Omental fat pad (tissue), 4 donors: Measurements from ENCODE around the gene ZXDB. TPM values are rescaled to one million over a fixed set of nuclear protein-coding genes. Genes with fewer than 3 reads are reported as not detected.
"Not testable (repeated sequence)": the region's sequence is repeated elsewhere in the genome, so short reads cannot be mapped to it uniquely, and the experiment has no call there.

ENCODE experiments used
- ATAC-seq: fragments of 150-250 bp; one replicate; pipeline ENCODE4 v1.9.1; 2016; ENCODE audit warnings: mild to moderate bottlenecking, moderate library complexity; ENCODE audit not compliant: low FRiP score
- DNase-seq: peaks from one replicate; pipeline ENCODE4 v3.0.0-alpha.2; 2019; ENCODE audit warnings: low spot score
- CTCF ChIP-seq, 3 donors: fragments of 450-650 bp; IDR thresholded peaks; one replicate each; pipeline ENCODE4 v1.5.1; 2016 to 2017; ENCODE audit warnings: antibody characterized with exemption in 3 of 3, mild to moderate bottlenecking in 3 of 3, moderate library complexity in 2 of 3
- total RNA-seq, 4 donors: library from RNA; depleted of rRNA; stranded (reverse); fragments of >200 nt; gene quantifications; one replicate each; pipeline ENCODE4 v1.1.0, GENCODE V29; 2016

ZXDB gene
- total RNA-seq = 10 to 100 TPM in 3 of 4 donors, 1 to 10 TPM in 1; 9.9 to 23.1 (median 12.6) TPM

DNA sequence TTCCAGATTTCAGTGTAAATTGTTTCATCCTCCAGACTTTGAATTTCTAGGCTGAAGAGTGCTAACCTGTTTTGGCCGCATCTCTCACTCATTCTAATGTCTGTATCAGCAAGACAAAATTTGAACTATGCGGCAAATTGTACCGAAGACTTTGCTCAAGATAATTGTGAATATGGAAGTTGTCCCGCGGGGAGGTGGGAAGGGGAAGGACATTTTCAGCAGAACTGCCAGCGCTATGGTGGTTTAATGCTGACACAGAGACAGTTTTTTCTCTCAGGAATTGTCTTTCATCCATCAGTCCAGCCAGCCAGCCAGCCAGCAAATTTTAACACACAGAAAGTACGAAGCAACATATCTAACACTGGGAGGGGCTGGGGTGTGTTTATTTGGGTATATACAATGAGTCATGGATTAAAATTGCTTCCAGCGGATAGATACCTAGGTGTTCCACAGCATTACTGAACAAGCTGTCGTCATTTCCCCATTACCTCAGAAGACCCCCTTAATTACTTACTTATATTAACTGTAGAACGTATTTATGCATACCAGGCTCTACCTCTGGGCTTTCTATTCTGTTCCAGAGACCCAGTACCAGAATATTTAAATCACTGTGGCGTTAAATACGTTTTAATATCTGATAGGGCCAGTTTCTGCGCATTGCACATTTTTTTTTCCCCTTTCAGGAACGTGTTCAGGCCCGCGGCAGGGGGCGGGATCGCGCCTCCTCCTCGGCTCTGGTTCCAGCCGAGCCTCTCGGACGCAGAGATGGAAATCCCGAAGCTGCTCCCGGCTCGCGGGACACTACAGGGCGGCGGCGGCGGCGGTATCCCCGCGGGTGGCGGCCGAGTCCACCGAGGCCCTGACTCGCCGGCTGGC lies at the start of gene ZXDB:
Gene ZXDB, plus strand, starts transcription at position 728 of the 876 bp plus-strand sequence. Its CDS starts 38 bp downstream, at position 766.
- peak; percentile 55 for ATAC-seq
- DNase-seq = not testable (repeated sequence)

GRCh38 chrX:57565198-57565597 lies 26.6 kb upstream of the ZXDB start:
- TF ChIP-seq CTCF (IDR thresholded peaks at IDR 0.05) = no peak
- ATAC-seq = no peak
- DNase-seq = no peak

DNA sequence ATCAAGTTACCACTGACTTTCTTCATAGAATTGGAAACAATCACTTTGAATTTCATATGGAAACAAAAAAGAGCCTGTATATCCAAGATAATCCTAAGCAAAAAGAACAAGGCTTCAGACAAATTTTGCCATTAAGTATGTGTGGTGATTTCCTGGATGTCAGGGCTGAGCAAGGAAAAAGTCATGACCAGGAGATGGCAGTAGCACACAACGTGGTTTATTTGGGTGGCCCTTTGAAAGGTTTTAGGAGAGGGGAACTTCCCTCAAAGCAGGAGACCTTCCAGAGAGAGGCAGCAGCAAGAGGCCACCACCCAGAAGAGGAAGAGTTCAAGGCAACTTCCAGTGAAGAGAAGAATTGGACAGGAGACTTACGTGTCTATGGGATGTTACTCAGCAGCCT lies 18.1 kb upstream of the ZXDB start:
- no peak for DNase-seq
- no peak for TF ChIP-seq CTCF (IDR thresholded peaks at IDR 0.05)
- ATAC-seq = no peak

GRCh38 chrX:57582948-57583347 lies 8.9 kb upstream of the ZXDB start:
- ATAC-seq, DNase-seq: not testable (repeated sequence)

GRCh38 chrX:57583477-57583876 lies 8.3 kb upstream of the ZXDB start:
- no peak for TF ChIP-seq CTCF (IDR thresholded peaks at IDR 0.05)
- DNase-seq = no peak
- no peak for ATAC-seq

DNA sequence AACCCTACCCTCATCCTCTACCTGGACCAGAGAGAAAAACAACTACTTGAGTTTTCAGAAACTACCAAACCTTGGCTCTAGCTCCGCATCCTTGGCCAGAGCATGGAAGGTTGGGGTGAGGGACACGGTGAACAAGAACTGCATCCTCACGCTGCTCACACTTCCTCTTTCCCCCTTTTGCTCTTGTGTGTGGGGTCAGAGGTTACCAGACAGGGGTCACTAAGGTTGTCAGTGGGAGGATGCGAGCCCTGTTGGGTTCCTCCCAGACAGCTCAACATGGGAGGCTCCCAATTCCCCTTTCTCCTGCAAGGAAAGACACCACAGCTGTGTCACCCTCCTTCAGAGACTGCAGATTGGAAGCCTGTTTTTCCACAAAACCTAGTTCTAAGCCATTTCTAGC lies 5.5 kb upstream of the ZXDB start:
- no peak for DNase-seq
- no peak for TF ChIP-seq CTCF (IDR thresholded peaks at IDR 0.05)
- ATAC-seq = no peak

DNA sequence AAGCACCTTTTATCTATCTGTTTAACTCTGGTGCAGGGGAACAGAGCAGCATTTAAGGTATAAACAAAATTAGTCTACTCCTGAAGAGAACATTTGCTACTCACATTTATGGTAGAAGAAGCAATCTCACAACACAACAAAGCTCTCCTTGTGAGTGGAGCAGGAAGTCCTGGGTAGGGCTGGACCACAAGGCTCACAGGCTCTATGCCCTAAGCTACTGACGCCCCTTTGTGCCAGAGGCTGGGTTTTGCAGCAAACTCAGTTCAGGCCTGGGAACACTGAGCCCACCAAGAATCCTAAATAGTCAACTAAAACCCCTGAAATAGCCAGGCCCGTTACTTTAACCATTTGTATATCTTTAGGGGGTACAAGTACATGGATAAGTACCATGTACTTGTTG lies 4.7 kb upstream of the ZXDB start:
- no peak for TF ChIP-seq CTCF (IDR thresholded peaks at IDR 0.05)
- DNase-seq (no peak), ATAC-seq (no peak)

DNA sequence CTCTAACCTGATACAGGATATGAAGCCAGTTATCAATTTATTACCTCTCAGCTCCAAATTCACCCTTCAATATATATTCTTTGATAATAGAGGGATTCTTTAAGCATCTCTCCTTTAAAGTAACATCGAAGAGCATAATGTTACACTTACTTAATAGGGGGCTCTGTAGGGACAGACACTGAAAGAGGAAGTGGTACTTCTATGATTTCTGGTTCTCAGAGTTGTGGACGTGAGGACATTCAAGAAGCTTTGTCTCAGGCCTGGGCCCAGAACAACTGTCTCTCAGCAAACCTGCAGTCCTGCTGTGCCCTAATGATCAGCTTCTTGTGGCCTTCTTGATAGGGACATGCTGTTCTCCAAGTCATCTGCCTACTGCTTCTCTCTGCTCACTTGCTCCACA lies 4.2 kb upstream of the ZXDB start:
- ATAC-seq (no peak), DNase-seq (no peak)
- no peak for TF ChIP-seq CTCF (IDR thresholded peaks at IDR 0.05)

DNA sequence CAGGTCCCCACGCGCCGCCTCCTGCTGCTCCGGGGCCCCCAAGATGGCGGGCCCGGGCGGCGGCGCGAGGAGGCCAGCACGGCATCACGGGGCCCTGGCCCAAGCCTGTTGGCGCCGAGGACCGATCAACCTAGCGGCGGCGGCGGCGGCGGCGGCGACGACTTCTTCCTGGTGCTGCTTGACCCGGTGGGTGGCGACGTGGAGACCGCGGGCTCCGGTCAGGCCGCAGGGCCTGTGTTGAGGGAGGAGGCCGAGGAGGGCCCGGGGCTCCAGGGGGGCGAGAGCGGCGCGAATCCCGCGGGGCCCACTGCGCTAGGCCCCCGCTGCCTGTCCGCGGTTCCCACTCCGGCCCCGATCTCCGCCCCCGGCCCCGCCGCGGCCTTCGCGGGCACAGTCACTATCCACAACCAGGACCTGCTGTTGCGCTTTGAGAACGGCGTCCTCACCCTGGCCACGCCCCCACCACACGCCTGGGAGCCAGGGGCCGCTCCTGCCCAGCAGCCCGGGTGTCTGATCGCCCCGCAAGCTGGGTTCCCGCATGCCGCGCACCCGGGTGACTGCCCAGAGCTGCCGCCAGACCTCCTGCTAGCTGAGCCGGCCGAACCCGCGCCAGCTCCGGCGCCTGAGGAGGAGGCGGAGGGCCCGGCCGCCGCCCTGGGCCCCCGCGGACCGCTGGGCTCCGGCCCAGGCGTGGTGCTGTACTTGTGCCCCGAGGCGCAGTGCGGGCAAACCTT lies 516 bp downstream of the ZXDB start:
- not testable (repeated sequence) for DNase-seq
- peak; percentile 62 for ATAC-seq

- DNase-seq = not testable (repeated sequence)
- ATAC-seq = peak; percentile 21
Measured at GRCh38 chrX:57592894-57593215, 1.0 kb downstream of the ZXDB start.
